Measurements from ENCODE around the gene TSPAN32. TPM values are rescaled to one million over a fixed set of nuclear protein-coding genes. Genes with fewer than 3 reads are reported as not detected.

The TSPAN32 gene
- polyA plus RNA-seq, 1 donor (not counting 4 experiments of a cell fraction or from before 2014, with no cell fraction given), result not detected

DNA sequence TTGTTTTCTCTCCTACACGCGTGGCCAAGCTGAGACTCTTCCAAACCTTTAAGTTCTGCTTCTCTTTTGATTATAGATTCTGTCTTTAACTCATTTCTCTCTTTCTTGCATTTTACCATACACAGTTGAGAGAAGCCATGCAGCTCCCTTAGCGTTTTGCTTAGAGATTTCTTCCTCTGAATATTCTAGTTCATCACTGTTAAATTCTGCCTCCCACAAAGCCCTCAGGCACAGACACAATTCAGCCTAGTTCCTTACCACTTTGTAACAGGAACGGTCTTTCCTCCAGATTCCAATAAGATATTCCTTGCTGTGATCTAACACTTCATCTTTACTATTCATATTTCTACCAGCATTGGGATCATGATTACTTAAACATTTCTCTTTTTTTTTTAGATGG, 50.6 kb downstream of the TSPAN32 start:
- Histone ChIP-seq H2AFZ (ENCODE audit: control insufficient read depth, low read length) (no peak overlapping the region), H3K9ac (ENCODE audit: control insufficient read depth, extremely low read depth, insufficient read depth, low read length) (no peak overlapping the region), H3K27me3 (ENCODE audit: control insufficient read depth, extremely low read depth, insufficient read depth, low read length) (no peaks in the 10 kb centered on the region), H3K4me3 (ENCODE audit: control insufficient read depth in 2 of 3, extremely low read depth in 1 of 3, insufficient read depth in 2 of 3, low read depth in 1 of 3, low read length in 3 of 3) (no peak overlapping the region), H3K27ac (ENCODE audit: control insufficient read depth, insufficient read depth, low read length) (no peak overlapping the region), H3K36me3 (ENCODE audit: control insufficient read depth in 2 of 2, extremely low read depth in 1 of 2, insufficient read depth in 2 of 2, low read length in 2 of 2) (no peaks in the 10 kb centered on the region), H4K20me1 (ENCODE audit: control insufficient read depth, extremely low read depth, insufficient read depth, low read length) (no peaks in the 10 kb centered on the region), H3K9me1 (ENCODE audit: control insufficient read depth, extremely low read depth, insufficient read depth, low read length) (no peaks in the 10 kb centered on the region), H3K79me2 (ENCODE audit: control insufficient read depth, insufficient read depth, low read length) (no peaks in the 10 kb centered on the region), H3K4me2 (ENCODE audit: control insufficient read depth, extremely low read depth, insufficient read depth, low read depth, low read length) (no peak overlapping the region), H3K4me1 (ENCODE audit: control insufficient read depth, extremely low read depth, insufficient read depth, low read length) (no peaks in the 10 kb centered on the region), H3K9me3 (ENCODE audit: control insufficient read depth, low read depth, low read length) (peaks cover 3% of the 10 kb centered on the region)
- TF ChIP-seq, protein P1, sequence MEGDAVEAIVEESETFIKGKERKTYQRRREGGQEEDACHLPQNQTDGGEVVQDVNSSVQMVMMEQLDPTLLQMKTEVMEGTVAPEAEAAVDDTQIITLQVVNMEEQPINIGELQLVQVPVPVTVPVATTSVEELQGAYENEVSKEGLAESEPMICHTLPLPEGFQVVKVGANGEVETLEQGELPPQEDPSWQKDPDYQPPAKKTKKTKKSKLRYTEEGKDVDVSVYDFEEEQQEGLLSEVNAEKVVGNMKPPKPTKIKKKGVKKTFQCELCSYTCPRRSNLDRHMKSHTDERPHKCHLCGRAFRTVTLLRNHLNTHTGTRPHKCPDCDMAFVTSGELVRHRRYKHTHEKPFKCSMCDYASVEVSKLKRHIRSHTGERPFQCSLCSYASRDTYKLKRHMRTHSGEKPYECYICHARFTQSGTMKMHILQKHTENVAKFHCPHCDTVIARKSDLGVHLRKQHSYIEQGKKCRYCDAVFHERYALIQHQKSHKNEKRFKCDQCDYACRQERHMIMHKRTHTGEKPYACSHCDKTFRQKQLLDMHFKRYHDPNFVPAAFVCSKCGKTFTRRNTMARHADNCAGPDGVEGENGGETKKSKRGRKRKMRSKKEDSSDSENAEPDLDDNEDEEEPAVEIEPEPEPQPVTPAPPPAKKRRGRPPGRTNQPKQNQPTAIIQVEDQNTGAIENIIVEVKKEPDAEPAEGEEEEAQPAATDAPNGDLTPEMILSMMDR (optimal IDR thresholded peaks at IDR 0.05 in 1 of 3, IDR thresholded peaks at IDR 0.05 in 1 of 3, conservative IDR thresholded peaks at IDR 0.05 in 1 of 3; ENCODE audit: extremely low read depth in 1 of 3, insufficient read depth in 2 of 3, low read length in 3 of 3), result no peak
- no peak for TF ChIP-seq EZH2 (IDR thresholded peaks at IDR 0.05; ENCODE audit: low read length)
- DNase-seq (ENCODE audit: low read depth, low spot score), result no peak
- FAIRE-seq, result no peak
- dilution Hi-C loops (cut with MboI; ENCODE audit: extremely low pct_ligation_motif_present, low sequenced_read_pairs), result no loop called here

DNA sequence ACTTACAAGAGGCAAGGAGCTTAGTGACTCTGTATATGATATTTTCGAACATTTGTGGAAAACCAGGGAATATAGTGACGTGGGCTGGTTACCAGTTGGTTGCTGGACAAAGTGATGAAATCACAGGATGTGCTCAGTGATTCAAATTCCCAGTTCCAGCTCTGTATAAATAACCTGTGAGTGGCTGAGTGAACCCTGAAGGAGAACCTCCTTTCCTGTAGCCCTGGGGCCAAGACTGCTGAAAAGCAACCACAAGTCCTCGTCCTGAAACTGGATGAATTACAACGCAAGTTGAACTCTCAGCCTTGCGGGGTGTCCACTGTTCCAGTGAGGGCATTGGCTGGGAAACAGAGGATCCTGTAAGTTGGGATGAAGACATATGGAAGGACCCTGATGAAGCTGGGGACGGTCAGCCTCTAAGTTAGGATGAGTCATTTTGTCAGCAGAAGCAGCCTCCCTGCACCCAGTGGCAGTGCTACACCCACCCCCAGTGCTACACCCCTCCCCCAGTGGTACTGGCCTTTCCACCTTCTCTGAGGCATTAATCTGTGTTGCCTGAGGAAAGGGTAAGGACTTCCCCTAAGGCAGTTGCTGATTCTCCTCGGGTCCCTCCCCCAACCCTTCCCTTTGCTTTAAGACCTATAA, 53.3 kb downstream of the TSPAN32 start:
- Histone ChIP-seq H3K79me2 (ENCODE audit: control insufficient read depth, insufficient read depth, low read length) (no peaks in the 10 kb centered on the region), H3K4me3 (ENCODE audit: control insufficient read depth in 2 of 3, extremely low read depth in 1 of 3, insufficient read depth in 2 of 3, low read depth in 1 of 3, low read length in 3 of 3) (no peak overlapping the region), H3K4me1 (ENCODE audit: control insufficient read depth, extremely low read depth, insufficient read depth, low read length) (no peaks in the 10 kb centered on the region), H3K9me3 (ENCODE audit: control insufficient read depth, low read depth, low read length) (no peaks in the 10 kb centered on the region), H3K4me2 (ENCODE audit: control insufficient read depth, extremely low read depth, insufficient read depth, low read depth, low read length) (no peak overlapping the region), H3K36me3 (ENCODE audit: control insufficient read depth in 2 of 2, extremely low read depth in 1 of 2, insufficient read depth in 2 of 2, low read length in 2 of 2) (no peaks in the 10 kb centered on the region), H4K20me1 (ENCODE audit: control insufficient read depth, extremely low read depth, insufficient read depth, low read length) (no peaks in the 10 kb centered on the region), H3K9ac (ENCODE audit: control insufficient read depth, extremely low read depth, insufficient read depth, low read length) (no peak overlapping the region), H3K27me3 (ENCODE audit: control insufficient read depth, extremely low read depth, insufficient read depth, low read length) (no peaks in the 10 kb centered on the region), H3K9me1 (ENCODE audit: control insufficient read depth, extremely low read depth, insufficient read depth, low read length) (no peaks in the 10 kb centered on the region), H3K27ac (ENCODE audit: control insufficient read depth, insufficient read depth, low read length) (no peak overlapping the region), H2AFZ (ENCODE audit: control insufficient read depth, low read length) (no peak overlapping the region)
- dilution Hi-C loops (cut with MboI; ENCODE audit: extremely low pct_ligation_motif_present, low sequenced_read_pairs), result no loop called here
- DNase-seq (ENCODE audit: low read depth, low spot score), result no peak
- no peak for FAIRE-seq
- TF ChIP-seq, protein P1 (optimal IDR thresholded peaks at IDR 0.05 in 1 of 3, IDR thresholded peaks at IDR 0.05 in 1 of 3, conservative IDR thresholded peaks at IDR 0.05 in 1 of 3; ENCODE audit: extremely low read depth in 1 of 3, insufficient read depth in 2 of 3, low read length in 3 of 3), result no peak
- TF ChIP-seq EZH2 (IDR thresholded peaks at IDR 0.05; ENCODE audit: low read length), result no peak

Data from keratinocyte (primary cell).